Activated CD8-positive, alpha-beta T cell treated with anti-CD3 and anti-CD28 coated beads for 36 hours (primary cell): ENCODE measurements around the gene KIF3A. TPM values are rescaled to one million over a fixed set of nuclear protein-coding genes. Genes with fewer than 3 reads are reported as not detected.
A peak's percentile ranks its signal among the peaks of the same experiment; 100 is the strongest.

Experiments used
- ATAC-seq: fragments of 200-7000 bp; cut with Tn5 transposase; one replicate; pipeline ENCODE4 v1.10.0; 2021; ENCODE audit warnings: mild to moderate bottlenecking, moderate library complexity
- CTCF ChIA-PET: fragments of 350-600 bp; sonication (Branson Sonifier 250); formaldehyde crosslinking; loops from one replicate; lab custom pipeline; 2021; ENCODE audit warnings: antibody characterized with exemption; lab: Charles Lee
- POLR2A ChIA-PET: fragments of 350-600 bp; sonication (Branson Sonifier 250); formaldehyde crosslinking; loops from one replicate; lab custom pipeline; 2021; ENCODE audit warnings: antibody characterized with exemption; lab: Charles Lee
- DNase-seq: peaks from one replicate; pipeline ENCODE4 v3.0.0-alpha.2; 2020
- H3K27ac Mint-ChIP-seq: one replicate; pipeline ENCODE4 v1.8.0; 2021; ENCODE audit warnings: mild to moderate bottlenecking, mixed read lengths
- H3K27me3 Mint-ChIP-seq: one replicate; pipeline ENCODE4 v1.8.0; 2021; ENCODE audit warnings: mixed read lengths
- H3K36me3 Mint-ChIP-seq: one replicate; pipeline ENCODE4 v1.8.0; 2021; ENCODE audit warnings: low read depth, mixed read lengths
- H3K4me1 Mint-ChIP-seq: one replicate; pipeline ENCODE4 v1.8.0; 2021; ENCODE audit warnings: low read depth, mixed read lengths
- H3K4me3 Mint-ChIP-seq: one replicate; pipeline ENCODE4 v1.8.0; 2021; ENCODE audit warnings: mild to moderate bottlenecking, moderate library complexity, mixed read lengths
- H3K9me3 Mint-ChIP-seq: one replicate; pipeline ENCODE4 v1.8.0; 2021; ENCODE audit warnings: mixed read lengths
- CTCF ChIP-seq: fragments of 200-600 bp; IDR thresholded peaks from one replicate; pipeline ENCODE4 v1.8.0; 2022; ENCODE audit warnings: antibody characterized with exemption, mild to moderate bottlenecking
- intact Hi-C: fragments of 100-400 bp; cut with micrococcal nuclease; formaldehyde crosslinking; loops from one replicate; pipeline ENCODE4 v1.10.0; 2022
- total RNA-seq, 2 experiments: library from RNA; stranded (reverse); gene quantifications; one replicate each; pipeline ENCODE4 v1.2.3, GENCODE V29; 2021

KIF3A gene
- total RNA-seq, 2 experiments from 2014 or later = 16.4 to 17.0 TPM

GRCh38 chr5:132746954-132747615, 9.7 kb upstream of the KIF3A start, which contains the start of gene CCNI2:
TSS of gene CCNI2 (plus strand) at chr5:132747426. CDS start at chr5:132747496, 70 bp downstream.
- Mint-ChIP-seq H3K27ac (peak within 1 kb of the TSS; percentile 75), H3K36me3 (peaks cover 13% of the 10 kb centered on the region), H3K4me3 (peak within 1 kb of the TSS; percentile 75), H3K9me3 (no peaks in the 10 kb centered on the region), H3K27me3 (peaks cover 10% of the 10 kb centered on the region), H3K4me1 (peaks cover 36% of the 10 kb centered on the region)
- ATAC-seq = peak; percentile 76
- POLR2A ChIA-PET = interaction anchor here (0.6 to 3.4 kb wide), 7 partner anchors 10 to 251 kb away, joined by 3 to 23 read pairs (median 3); partner anchors contain the start of gene KIF3A
- peak; percentile 68 for TF ChIP-seq CTCF
- DNase-seq = peak; percentile 79
- CTCF ChIA-PET = interaction anchor here (0.7 to 3.8 kb wide), 17 partner anchors 7 to 221 kb away, joined by 3 to 36 read pairs (median 3); partner anchors contain the start of genes IL4, KIF3A and SEPTIN8
- intact Hi-C loops = loop anchor here (5.0 kb wide), 1 partner anchor 75 kb away; no protein-coding TSS in a partner anchor

GRCh38 chr5:132746592-132746953, 9.2 kb upstream of the KIF3A start:
- ChIA-PET CTCF (interaction anchor here (0.7 to 3.8 kb wide), 8 partner anchors 9 to 108 kb away, joined by 3 to 36 read pairs (median 6); partner anchors contain the start of genes IL4, KIF3A and SEPTIN8), POLR2A (interaction anchor here (0.6 to 3.4 kb wide), 4 partner anchors 9 to 250 kb away, joined by 3 to 23 read pairs (median 4); partner anchors contain the start of gene KIF3A)
- no peak for DNase-seq
- Mint-ChIP-seq H3K36me3 (peaks cover 11% of the 10 kb centered on the region), H3K9me3 (no peaks in the 10 kb centered on the region), H3K27ac (peak overlapping the region; percentile 75), H3K4me3 (peak overlapping the region; percentile 75), H3K27me3 (peaks cover 10% of the 10 kb centered on the region), H3K4me1 (peaks cover 32% of the 10 kb centered on the region)
- intact Hi-C loops = loop anchor here (5.0 kb wide), 1 partner anchor 76 kb away; no protein-coding TSS in a partner anchor
- no peak for TF ChIP-seq CTCF
- no peak for ATAC-seq

- ChIA-PET CTCF (interaction anchor here (0.6 to 1.1 kb wide), 3 partner anchors 76 to 659 kb away, joined by 3 to 4 read pairs (median 3); no protein-coding TSS in a partner anchor), POLR2A (no interaction called here)
- no peak overlapping the region for H3K27ac Mint-ChIP-seq
- H3K4me1 Mint-ChIP-seq = peaks cover 16% of the 10 kb centered on the region
- DNase-seq (no peak), ATAC-seq (no peak)
- H3K9me3 Mint-ChIP-seq = no peaks in the 10 kb centered on the region
- H3K36me3 Mint-ChIP-seq = peaks cover 7% of the 10 kb centered on the region
- TF ChIP-seq CTCF = no peak
- intact Hi-C loops = loop anchor here (5.0 kb wide), 1 partner anchor 78 kb away; no protein-coding TSS in a partner anchor
- H3K4me3 Mint-ChIP-seq = no peak overlapping the region
- peaks cover 10% of the 10 kb centered on the region for H3K27me3 Mint-ChIP-seq
Observed at GRCh38 chr5:132744659-132745058, 7.3 kb upstream of the KIF3A start.

- TF ChIP-seq CTCF = no peak
- Mint-ChIP-seq H3K27me3 (peaks cover 10% of the 10 kb centered on the region), H3K27ac (no peak overlapping the region), H3K9me3 (no peaks in the 10 kb centered on the region), H3K36me3 (no peaks in the 10 kb centered on the region), H3K4me3 (no peak overlapping the region), H3K4me1 (peaks cover 14% of the 10 kb centered on the region)
- no peak for ATAC-seq
- intact Hi-C loops = no loop called here
- CTCF ChIA-PET = interaction anchor here (1.8 kb wide), 1 partner anchor 78 kb away, joined by 5 read pairs; no protein-coding TSS in a partner anchor
- no peak for DNase-seq
- POLR2A ChIA-PET = interaction anchor here (0.6 kb wide), 1 partner anchor 447 kb away, joined by 3 read pairs; no protein-coding TSS in a partner anchor
Observed at GRCh38 chr5:132742626-132743025, 5.3 kb upstream of the KIF3A start.
